Stimulated activated naive B cell treated with anti-CD40 and anti-IgM and Interleukin-4, amounts not matched to agents 10 μg/mL and 1 μg/mL and 100 μg/mL, for 72 hours (primary cell): ENCODE data around the gene TBCA.
"Not testable (repeated sequence)": the region's sequence is repeated elsewhere in the genome, so short reads cannot be mapped to it uniquely, and the experiment has no call there.

Experiments
- ATAC-seq, 2 donors: fragments of 150-1000 bp; cut with Tn5 transposase; replicated peaks; 2 replicates each; pipeline ENCODE4 v1.10.0; 2021; ENCODE audit warnings: moderate library complexity in 1 of 2
- DNase-seq: peaks from one replicate; pipeline ENCODE4 v3.0.0; 2021
- H3K27ac Mint-ChIP-seq: one replicate; pipeline ENCODE4 v1.8.0; 2022; ENCODE audit warnings: mild to moderate bottlenecking, mixed read lengths
- H3K27me3 Mint-ChIP-seq, 2 donors: one replicate each; pipeline ENCODE4 v1.8.0; 2022; ENCODE audit warnings: mixed read lengths in 2 of 2
- H3K36me3 Mint-ChIP-seq, 2 donors: one replicate each; pipeline ENCODE4 v1.8.0; 2022; ENCODE audit warnings: mixed read lengths in 2 of 2, mild to moderate bottlenecking in 1 of 2
- H3K4me1 Mint-ChIP-seq, 2 donors: one replicate each; pipeline ENCODE4 v1.8.0; 2022; ENCODE audit warnings: mixed read lengths in 2 of 2, mild to moderate bottlenecking in 1 of 2
- H3K4me3 Mint-ChIP-seq, 2 donors: one replicate each; pipeline ENCODE4 v1.8.0; 2022; ENCODE audit warnings: mild to moderate bottlenecking in 2 of 2, mixed read lengths in 2 of 2, moderate library complexity in 1 of 2
- H3K9me3 Mint-ChIP-seq, 2 donors: one replicate each; pipeline ENCODE4 v1.8.0; 2022; ENCODE audit warnings: mixed read lengths in 2 of 2, mild to moderate bottlenecking in 1 of 2

TBCA gene

GRCh38 chr5:77758141-77758938, 17.8 kb downstream of the TBCA start:
- DNase-seq (no peak), ATAC-seq (no peak)
- no peaks in the 10 kb centered on the region for H3K27me3 Mint-ChIP-seq
- H3K27ac Mint-ChIP-seq: no peak overlapping the region
- H3K4me1 Mint-ChIP-seq: peaks cover 21 to 40% of the 10 kb centered on the region in 2 donors
- H3K4me3 Mint-ChIP-seq: no peak overlapping the region
- peaks cover 34 to 56% of the 10 kb centered on the region in 2 donors for H3K36me3 Mint-ChIP-seq
- H3K9me3 Mint-ChIP-seq: no peaks in the 10 kb centered on the region

- ATAC-seq (no peak), DNase-seq (no peak)
- no peak overlapping the region for H3K27ac Mint-ChIP-seq
- H3K4me1 Mint-ChIP-seq: peaks cover 17 to 29% of the 10 kb centered on the region in 2 donors
- H3K4me3 Mint-ChIP-seq: no peak overlapping the region
- H3K9me3 Mint-ChIP-seq: no peaks in the 10 kb centered on the region
- H3K36me3 Mint-ChIP-seq: peaks cover 7 to 31% of the 10 kb centered on the region in 2 donors
- H3K27me3 Mint-ChIP-seq: no peaks in the 10 kb centered on the region
Observed at GRCh38 chr5:77751328-77752023, 24.7 kb downstream of the TBCA start.

GRCh38 chr5:77750928-77751327, 25.2 kb downstream of the TBCA start:
- H3K9me3 Mint-ChIP-seq, H3K27ac Mint-ChIP-seq, H3K27me3 Mint-ChIP-seq, H3K4me3 Mint-ChIP-seq, DNase-seq, ATAC-seq: not testable (repeated sequence)
- H3K36me3 Mint-ChIP-seq: peaks cover 7 to 26% of the 10 kb centered on the region in 2 donors
- peaks cover 14 to 23% of the 10 kb centered on the region in 2 donors for H3K4me1 Mint-ChIP-seq

- DNase-seq: no peak
- H3K4me1 Mint-ChIP-seq: peaks cover 17 to 32% of the 10 kb centered on the region in 2 donors
- H3K27ac Mint-ChIP-seq: no peak overlapping the region
- no peak for ATAC-seq
- peaks cover 12 to 31% of the 10 kb centered on the region in 2 donors for H3K36me3 Mint-ChIP-seq
- no peaks in the 10 kb centered on the region for H3K27me3 Mint-ChIP-seq
- no peaks in the 10 kb centered on the region for H3K9me3 Mint-ChIP-seq
- no peak overlapping the region for H3K4me3 Mint-ChIP-seq
Observed at GRCh38 chr5:77748160-77748559, 28.0 kb downstream of the TBCA start.

GRCh38 chr5:77744116-77744515, 32.0 kb downstream of the TBCA start:
- Mint-ChIP-seq H3K36me3 (peaks cover 5 to 15% of the 10 kb centered on the region in 2 donors), H3K4me1 (peaks cover 4 to 17% of the 10 kb centered on the region in 2 donors), H3K4me3 (no peak overlapping the region), H3K9me3 (no peaks in the 10 kb centered on the region), H3K27ac (no peak overlapping the region), H3K27me3 (no peaks in the 10 kb centered on the region)
- ATAC-seq (no peak), DNase-seq (no peak)

GRCh38 chr5:77743181-77743580, 33.0 kb downstream of the TBCA start:
- Mint-ChIP-seq H3K9me3 (no peaks in the 10 kb centered on the region), H3K4me1 (peaks cover 7 to 14% of the 10 kb centered on the region in 2 donors), H3K27me3 (no peaks in the 10 kb centered on the region), H3K27ac (no peak overlapping the region), H3K36me3 (peaks cover 5 to 15% of the 10 kb centered on the region in 2 donors), H3K4me3 (no peak overlapping the region)
- DNase-seq: no peak
- ATAC-seq: no peak

GRCh38 chr5:77741608-77742007, 34.5 kb downstream of the TBCA start:
- Mint-ChIP-seq H3K27me3 (no peaks in the 10 kb centered on the region), H3K36me3 (peaks cover 6 to 17% of the 10 kb centered on the region in 2 donors), H3K9me3 (no peaks in the 10 kb centered on the region), H3K27ac (no peak overlapping the region), H3K4me1 (peaks cover 10 to 14% of the 10 kb centered on the region in 2 donors), H3K4me3 (no peak overlapping the region)
- DNase-seq (no peak), ATAC-seq (no peak)

GRCh38 chr5:77734885-77735284, 41.3 kb downstream of the TBCA start:
- no peak for DNase-seq
- no peaks in the 10 kb centered on the region for H3K27me3 Mint-ChIP-seq
- H3K27ac Mint-ChIP-seq: no peak overlapping the region
- peak in 1 of 2 donors; percentile 23 for ATAC-seq
- peaks cover 17 to 26% of the 10 kb centered on the region in 2 donors for H3K4me1 Mint-ChIP-seq
- H3K9me3 Mint-ChIP-seq: peaks cover 5% of the 10 kb centered on the region in 2 donors
- peaks cover 6 to 35% of the 10 kb centered on the region in 2 donors for H3K36me3 Mint-ChIP-seq
- H3K4me3 Mint-ChIP-seq: no peak overlapping the region

- ATAC-seq: no peak
- H3K4me3 Mint-ChIP-seq: no peak overlapping the region
Observed at GRCh38 chr5:77733130-77733529, 43.0 kb downstream of the TBCA start.

GRCh38 chr5:77727190-77727589, 48.9 kb downstream of the TBCA start:
- H3K27ac Mint-ChIP-seq: no peak overlapping the region
- no peaks in the 10 kb centered on the region for H3K9me3 Mint-ChIP-seq
- DNase-seq (no peak), ATAC-seq (no peak)
- H3K4me1 Mint-ChIP-seq: peaks cover 3 to 5% of the 10 kb centered on the region in 2 donors
- no peak overlapping the region for H3K4me3 Mint-ChIP-seq
- peaks cover 8 to 20% of the 10 kb centered on the region in 2 donors for H3K36me3 Mint-ChIP-seq
- H3K27me3 Mint-ChIP-seq: no peaks in the 10 kb centered on the region

More at GRCh38 chr5:77733130-77733529, 43.0 kb downstream of the TBCA start:
- DNase-seq: no peak
- Mint-ChIP-seq H3K36me3 (peaks cover 9 to 39% of the 10 kb centered on the region in 2 donors), H3K27ac (peak overlapping the region; percentile 20), H3K4me1 (peaks cover 16 to 26% of the 10 kb centered on the region in 2 donors), H3K9me3 (peaks cover 5% of the 10 kb centered on the region in 2 donors), H3K27me3 (no peaks in the 10 kb centered on the region)

GRCh38 chr5:77725616-77726015, 50.5 kb downstream of the TBCA start:
- H3K27ac Mint-ChIP-seq: no peak overlapping the region

GRCh38 chr5:77724934-77725333, 51.2 kb downstream of the TBCA start:
- no peak for DNase-seq
- peaks cover 4 to 8% of the 10 kb centered on the region in 2 donors for H3K4me1 Mint-ChIP-seq
- H3K9me3 Mint-ChIP-seq: no peaks in the 10 kb centered on the region
- no peak overlapping the region for H3K27ac Mint-ChIP-seq
- no peak for ATAC-seq
- H3K4me3 Mint-ChIP-seq: no peak overlapping the region
- no peaks in the 10 kb centered on the region for H3K27me3 Mint-ChIP-seq
- peaks cover 8 to 12% of the 10 kb centered on the region in 2 donors for H3K36me3 Mint-ChIP-seq

More at GRCh38 chr5:77725616-77726015, 50.5 kb downstream of the TBCA start:
- no peaks in the 10 kb centered on the region for H3K9me3 Mint-ChIP-seq
- peaks cover 3 to 5% of the 10 kb centered on the region in 2 donors for H3K4me1 Mint-ChIP-seq
- DNase-seq (no peak), ATAC-seq (no peak)
- no peak overlapping the region for H3K4me3 Mint-ChIP-seq
- no peaks in the 10 kb centered on the region for H3K27me3 Mint-ChIP-seq
- peaks cover 8 to 14% of the 10 kb centered on the region in 2 donors for H3K36me3 Mint-ChIP-seq

GRCh38 chr5:77719666-77720363, 56.3 kb downstream of the TBCA start:
- H3K36me3 Mint-ChIP-seq: peaks cover 3 to 4% of the 10 kb centered on the region in 2 donors
- H3K9me3 Mint-ChIP-seq: no peaks in the 10 kb centered on the region
- H3K27ac Mint-ChIP-seq: peak overlapping the region; percentile 59
- peaks cover 11 to 28% of the 10 kb centered on the region in 2 donors for H3K4me1 Mint-ChIP-seq
- ATAC-seq (no peak), DNase-seq (no peak)
- no peak overlapping the region for H3K4me3 Mint-ChIP-seq
- no peaks in the 10 kb centered on the region for H3K27me3 Mint-ChIP-seq

- H3K4me1 Mint-ChIP-seq: peaks cover 11 to 32% of the 10 kb centered on the region in 2 donors
- H3K27ac Mint-ChIP-seq: peak overlapping the region; percentile 84
- H3K36me3 Mint-ChIP-seq: peaks cover 3 to 4% of the 10 kb centered on the region in 2 donors
- H3K4me3 Mint-ChIP-seq: peak overlapping the region in 1 of 2 donors; percentile 50
- H3K9me3 Mint-ChIP-seq: no peaks in the 10 kb centered on the region
- peak; percentile 93 to 98 for ATAC-seq
- DNase-seq: peak; percentile 5
- H3K27me3 Mint-ChIP-seq: no peaks in the 10 kb centered on the region
Observed at GRCh38 chr5:77718934-77719610, 57.1 kb downstream of the TBCA start.
